ENCODE results near the gene USH2A.

USH2A gene

GRCh38 chr1:216422821-216423520 lies at the start of gene USH2A:
USH2A (minus strand) TSS chr1:216423448; CDS start chr1:216422336, 1,112 bp downstream.
- DNase-seq (ENCODE audit: low spot score) = no peak

- DNase-seq (ENCODE audit: low spot score) = no peak
These were observed 43.0 kb upstream of the USH2A start for GRCh38 chr1:216466162-216466801.

GRCh38 chr1:216464489-216464888 lies 41.2 kb upstream of the USH2A start:
- DNase-seq (ENCODE audit: low spot score) = no peak

- no peak for DNase-seq (ENCODE audit: low spot score)
These were observed 39.0 kb upstream of the USH2A start for GRCh38 chr1:216462066-216462775.

- no peak for DNase-seq (ENCODE audit: low spot score)
These were observed 38.2 kb upstream of the USH2A start for GRCh38 chr1:216461466-216461865.

GRCh38 chr1:216459651-216460207 lies 36.5 kb upstream of the USH2A start:
- no peak for DNase-seq (ENCODE audit: low spot score)

GRCh38 chr1:216458812-216459211 lies 35.6 kb upstream of the USH2A start:
- DNase-seq (ENCODE audit: low spot score) = no peak

GRCh38 chr1:216457356-216457755 lies 34.1 kb upstream of the USH2A start:
- DNase-seq (ENCODE audit: low spot score) = no peak

GRCh38 chr1:216456682-216457081 lies 33.4 kb upstream of the USH2A start:
- DNase-seq (ENCODE audit: low spot score) = no peak

- DNase-seq (ENCODE audit: low spot score) = no peak
These were observed 30.5 kb upstream of the USH2A start for GRCh38 chr1:216453777-216454176.

GRCh38 chr1:216450227-216450626 lies 27.0 kb upstream of the USH2A start:
- DNase-seq (ENCODE audit: low spot score) = no peak

- no peak for DNase-seq (ENCODE audit: low spot score)
These were observed 24.8 kb upstream of the USH2A start for GRCh38 chr1:216448011-216448510.

GRCh38 chr1:216437603-216438002 lies 14.4 kb upstream of the USH2A start:
- DNase-seq (ENCODE audit: low spot score) = no peak

- DNase-seq (ENCODE audit: low spot score) = no peak
These were observed 11.0 kb upstream of the USH2A start for GRCh38 chr1:216434232-216434631.

- no peak for DNase-seq (ENCODE audit: low spot score)
These were observed 9.9 kb upstream of the USH2A start for GRCh38 chr1:216433175-216433574.

- DNase-seq (ENCODE audit: low spot score) = no peak
These were observed 7.5 kb upstream of the USH2A start for GRCh38 chr1:216430744-216431143.

- DNase-seq (ENCODE audit: low spot score) = no peak
These were observed 2.3 kb upstream of the USH2A start for GRCh38 chr1:216425577-216425976.

- DNase-seq (ENCODE audit: low spot score) = no peak
These were observed 2.5 kb downstream of the USH2A start for GRCh38 chr1:216420746-216421145.

GRCh38 chr1:216420263-216420662 lies 3.0 kb downstream of the USH2A start:
- DNase-seq (ENCODE audit: low spot score) = no peak

- no peak for DNase-seq (ENCODE audit: low spot score)
These were observed 6.8 kb downstream of the USH2A start for GRCh38 chr1:216416488-216416887.

GRCh38 chr1:216410026-216410425 lies 13.2 kb downstream of the USH2A start:
- no peak for DNase-seq (ENCODE audit: low spot score)

- DNase-seq (ENCODE audit: low spot score) = no peak
These were observed 32.3 kb downstream of the USH2A start for GRCh38 chr1:216390956-216391355.

- DNase-seq (ENCODE audit: low spot score) = no peak
These were observed 33.5 kb downstream of the USH2A start for GRCh38 chr1:216389774-216390173.
